ENCODE data around the gene NACA. TPM values are rescaled to one million over a fixed set of nuclear protein-coding genes. Genes with fewer than 3 reads are reported as not detected.
A peak's percentile ranks its signal among the peaks of the same experiment; 100 is the strongest.

NACA gene
- total and polyA plus RNA-seq, 5 donors from 2014 or later, result 920 to 1,280 (median 1,122) TPM

DNA sequence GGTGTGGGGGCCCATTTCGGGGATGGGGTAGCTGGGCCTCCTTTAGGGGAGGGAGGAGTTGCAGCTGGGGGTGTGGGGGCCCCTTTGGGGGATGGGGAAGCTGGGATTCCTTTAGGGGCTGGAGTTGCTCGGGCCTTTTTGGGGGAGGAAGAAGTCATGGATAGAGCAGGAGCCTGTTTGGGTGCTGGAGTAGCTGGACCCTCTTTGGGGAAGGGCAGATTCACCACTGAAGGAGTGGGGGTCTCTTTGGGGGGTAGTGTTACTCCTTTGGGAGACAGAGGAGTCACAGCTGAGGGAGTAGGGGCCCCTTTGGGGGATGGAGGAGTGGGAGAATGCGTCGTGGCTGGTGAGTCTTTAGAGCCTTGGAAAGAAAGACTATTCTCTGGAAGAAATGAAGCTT is 6.5 kb downstream of the NACA start:
- H3K4me3 Mint-ChIP-seq, result peak overlapping the region in 3 of 4 donors; percentile 24 to 65 (median 39)
- H3K27me3 Mint-ChIP-seq, result no peaks in the 10 kb centered on the region
- H3K4me3 ChIP-seq (ENCODE audit: low read depth, low read length), result no peak overlapping the region
- peak overlapping the region; percentile 63 to 98 (median 94) for H3K27ac Mint-ChIP-seq
- no peaks in the 10 kb centered on the region for H3K9me3 ChIP-seq (ENCODE audit: control insufficient read depth in 2 of 2, low read length in 2 of 2)
- no peak for ATAC-seq (ENCODE audit: low read depth in 2 of 2)
- no peak for DNase-seq
- peaks cover 22 to 80% (median 57%) of the 10 kb centered on the region in 4 donors for H3K4me1 Mint-ChIP-seq
- H3K36me3 Mint-ChIP-seq, result peaks cover 56% of the 10 kb centered on the region
- peak overlapping the region; percentile 23 for H3K27ac ChIP-seq (ENCODE audit: insufficient read depth, low read length, poor library complexity, severe bottlenecking)
- peaks cover 68% of the 10 kb centered on the region for H3K36me3 ChIP-seq (ENCODE audit: control insufficient read depth, insufficient read depth, low read length)
- H3K27me3 ChIP-seq (ENCODE audit: control insufficient read depth, insufficient read depth, low read length), result no peaks in the 10 kb centered on the region
- peaks cover 78% of the 10 kb centered on the region for H3K4me1 ChIP-seq (ENCODE audit: control insufficient read depth, insufficient read depth, low read length, poor library complexity, severe bottlenecking)
- H3K9me3 Mint-ChIP-seq, result no peaks in the 10 kb centered on the region

- Mint-ChIP-seq H3K27me3 (no peaks in the 10 kb centered on the region), H3K27ac (no peak overlapping the region), H3K9me3 (no peaks in the 10 kb centered on the region), H3K4me3 (no peak overlapping the region), H3K4me1 (peaks cover 22 to 75% (median 53%) of the 10 kb centered on the region in 4 donors), H3K36me3 (peaks cover 61% of the 10 kb centered on the region)
- no peaks in the 10 kb centered on the region for H3K27me3 ChIP-seq (ENCODE audit: control insufficient read depth, insufficient read depth, low read length)
- H3K4me1 ChIP-seq (ENCODE audit: control insufficient read depth, insufficient read depth, low read length, poor library complexity, severe bottlenecking), result peaks cover 74% of the 10 kb centered on the region
- no peak overlapping the region for H3K4me3 ChIP-seq (ENCODE audit: low read depth, low read length)
- H3K27ac ChIP-seq (ENCODE audit: insufficient read depth, low read length, poor library complexity, severe bottlenecking), result peak overlapping the region; percentile 14
- H3K36me3 ChIP-seq (ENCODE audit: control insufficient read depth, insufficient read depth, low read length), result peaks cover 73% of the 10 kb centered on the region
- ATAC-seq (ENCODE audit: low read depth in 2 of 2), result no peak
- no peaks in the 10 kb centered on the region for H3K9me3 ChIP-seq (ENCODE audit: control insufficient read depth in 2 of 2, low read length in 2 of 2)
- DNase-seq, result no peak
Observed at GRCh38 chr12:56718149-56718548, 7.0 kb downstream of the NACA start.

DNA sequence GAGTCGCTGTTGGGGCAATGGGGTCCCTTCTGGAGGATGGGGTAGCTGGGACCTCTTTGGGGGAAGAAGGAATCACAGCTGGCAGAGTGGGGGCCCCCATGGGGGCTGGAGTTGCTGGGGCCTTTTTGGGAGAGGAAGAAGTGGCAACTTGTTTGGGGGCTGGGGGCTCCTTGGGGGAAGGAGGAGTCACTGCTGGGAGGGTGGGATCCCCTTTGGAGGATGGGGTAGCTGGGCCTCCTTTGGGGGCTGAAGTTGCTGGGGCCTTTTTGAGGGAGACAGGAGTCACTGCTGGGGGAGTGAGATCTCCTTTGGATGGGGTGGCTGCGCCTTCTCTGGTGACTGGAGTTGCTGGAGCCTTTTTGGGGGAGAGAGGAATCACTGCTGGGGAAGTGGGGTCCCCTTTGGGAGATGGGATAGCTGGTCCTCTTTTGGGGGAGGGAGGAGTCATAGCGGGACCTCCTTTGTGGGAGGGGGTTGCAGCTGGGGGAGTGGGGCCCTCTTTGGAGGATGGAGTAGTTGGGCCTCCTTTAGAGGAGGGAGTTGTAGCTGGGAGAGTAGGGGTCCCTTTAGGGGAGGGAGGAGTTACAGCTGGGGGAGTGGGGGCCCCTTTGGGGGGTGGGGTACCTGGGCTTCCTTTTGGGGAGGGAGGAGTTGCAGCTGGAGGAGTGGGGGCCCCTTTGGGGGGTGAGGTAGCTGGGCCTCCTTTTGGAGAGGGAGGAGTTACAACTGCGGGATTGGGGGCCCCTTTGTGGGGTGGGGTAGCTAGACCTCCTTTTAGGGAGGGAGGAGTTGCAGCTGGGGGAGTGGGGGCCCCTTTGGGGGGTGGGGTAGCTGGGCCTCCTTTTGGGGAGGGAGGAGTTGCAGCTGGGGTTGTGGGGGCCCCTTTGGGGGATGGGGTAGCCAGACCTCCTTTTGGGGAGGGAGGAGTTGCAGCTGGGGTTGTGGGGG is 7.9 kb downstream of the NACA start:
- H3K36me3 ChIP-seq (ENCODE audit: control insufficient read depth, insufficient read depth, low read length), result peaks cover 74% of the 10 kb centered on the region
- peak overlapping the region; percentile 41 for H3K27ac ChIP-seq (ENCODE audit: insufficient read depth, low read length, poor library complexity, severe bottlenecking)
- ATAC-seq (ENCODE audit: low read depth in 2 of 2) (no peak), DNase-seq (no peak)
- H3K9me3 ChIP-seq (ENCODE audit: control insufficient read depth in 2 of 2, low read length in 2 of 2), result no peaks in the 10 kb centered on the region
- no peak overlapping the region for H3K4me3 ChIP-seq (ENCODE audit: low read depth, low read length)
- no peak overlapping the region for H3K27ac Mint-ChIP-seq
- peaks cover 65% of the 10 kb centered on the region for H3K36me3 Mint-ChIP-seq
- H3K4me3 Mint-ChIP-seq, result peak overlapping the region in 1 of 4 donors; percentile 53
- H3K4me1 ChIP-seq (ENCODE audit: control insufficient read depth, insufficient read depth, low read length, poor library complexity, severe bottlenecking), result peaks cover 65% of the 10 kb centered on the region
- H3K9me3 Mint-ChIP-seq, result no peaks in the 10 kb centered on the region
- no peaks in the 10 kb centered on the region for H3K27me3 Mint-ChIP-seq
- no peaks in the 10 kb centered on the region for H3K27me3 ChIP-seq (ENCODE audit: control insufficient read depth, insufficient read depth, low read length)
- peaks cover 20 to 66% (median 47%) of the 10 kb centered on the region in 4 donors for H3K4me1 Mint-ChIP-seq

DNA sequence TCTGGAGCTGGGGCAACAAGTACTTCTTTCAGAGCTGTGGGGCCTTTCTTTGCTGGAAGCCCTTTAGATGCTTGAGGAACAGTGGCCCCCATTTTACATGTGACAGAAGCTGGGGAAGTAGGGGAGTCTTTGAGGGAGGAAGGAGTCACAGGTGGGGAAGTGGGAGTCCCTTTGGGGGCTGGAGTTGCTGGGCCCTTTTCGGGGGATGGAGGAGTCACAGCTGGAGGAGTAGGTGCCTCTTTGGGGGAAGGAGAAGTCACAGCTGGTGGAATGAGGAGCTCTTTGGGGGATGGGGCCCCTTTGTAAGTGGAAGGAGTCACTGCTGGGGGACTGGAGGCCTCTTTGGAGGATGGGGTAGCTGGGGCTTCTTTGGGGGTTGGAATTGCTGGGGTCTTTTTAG is 8.6 kb downstream of the NACA start:
- Mint-ChIP-seq H3K27ac (peak overlapping the region; percentile 16 to 95 (median 82)), H3K36me3 (peaks cover 64% of the 10 kb centered on the region), H3K27me3 (no peaks in the 10 kb centered on the region), H3K9me3 (no peaks in the 10 kb centered on the region), H3K4me1 (peaks cover 16 to 58% (median 40%) of the 10 kb centered on the region in 4 donors), H3K4me3 (peak overlapping the region in 2 of 4 donors; percentile 22 to 66)
- no peak for DNase-seq
- no peak overlapping the region for H3K4me3 ChIP-seq (ENCODE audit: low read depth, low read length)
- no peaks in the 10 kb centered on the region for H3K27me3 ChIP-seq (ENCODE audit: control insufficient read depth, insufficient read depth, low read length)
- H3K9me3 ChIP-seq (ENCODE audit: control insufficient read depth in 2 of 2, low read length in 2 of 2), result no peaks in the 10 kb centered on the region
- peaks cover 57% of the 10 kb centered on the region for H3K4me1 ChIP-seq (ENCODE audit: control insufficient read depth, insufficient read depth, low read length, poor library complexity, severe bottlenecking)
- no peak for ATAC-seq (ENCODE audit: low read depth in 2 of 2)
- peaks cover 72% of the 10 kb centered on the region for H3K36me3 ChIP-seq (ENCODE audit: control insufficient read depth, insufficient read depth, low read length)
- no peak overlapping the region for H3K27ac ChIP-seq (ENCODE audit: insufficient read depth, low read length, poor library complexity, severe bottlenecking)

GRCh38 chr12:56715798-56716197 is 9.3 kb downstream of the NACA start:
- H3K36me3 Mint-ChIP-seq, result peaks cover 66% of the 10 kb centered on the region
- H3K27ac Mint-ChIP-seq, result peak overlapping the region in 2 of 3 donors; percentile 16 to 37
- H3K4me1 Mint-ChIP-seq, result peaks cover 14 to 52% (median 37%) of the 10 kb centered on the region in 4 donors
- peaks cover 69% of the 10 kb centered on the region for H3K36me3 ChIP-seq (ENCODE audit: control insufficient read depth, insufficient read depth, low read length)
- no peak for DNase-seq
- no peaks in the 10 kb centered on the region for H3K9me3 Mint-ChIP-seq
- no peaks in the 10 kb centered on the region for H3K27me3 Mint-ChIP-seq
- no peaks in the 10 kb centered on the region for H3K9me3 ChIP-seq (ENCODE audit: control insufficient read depth in 2 of 2, low read length in 2 of 2)
- no peak for ATAC-seq (ENCODE audit: low read depth in 2 of 2)
- H3K4me3 ChIP-seq (ENCODE audit: low read depth, low read length), result no peak overlapping the region
- no peak overlapping the region for H3K27ac ChIP-seq (ENCODE audit: insufficient read depth, low read length, poor library complexity, severe bottlenecking)
- peak overlapping the region in 2 of 4 donors; percentile 22 to 66 for H3K4me3 Mint-ChIP-seq
- peaks cover 50% of the 10 kb centered on the region for H3K4me1 ChIP-seq (ENCODE audit: control insufficient read depth, insufficient read depth, low read length, poor library complexity, severe bottlenecking)
- no peaks in the 10 kb centered on the region for H3K27me3 ChIP-seq (ENCODE audit: control insufficient read depth, insufficient read depth, low read length)

DNA sequence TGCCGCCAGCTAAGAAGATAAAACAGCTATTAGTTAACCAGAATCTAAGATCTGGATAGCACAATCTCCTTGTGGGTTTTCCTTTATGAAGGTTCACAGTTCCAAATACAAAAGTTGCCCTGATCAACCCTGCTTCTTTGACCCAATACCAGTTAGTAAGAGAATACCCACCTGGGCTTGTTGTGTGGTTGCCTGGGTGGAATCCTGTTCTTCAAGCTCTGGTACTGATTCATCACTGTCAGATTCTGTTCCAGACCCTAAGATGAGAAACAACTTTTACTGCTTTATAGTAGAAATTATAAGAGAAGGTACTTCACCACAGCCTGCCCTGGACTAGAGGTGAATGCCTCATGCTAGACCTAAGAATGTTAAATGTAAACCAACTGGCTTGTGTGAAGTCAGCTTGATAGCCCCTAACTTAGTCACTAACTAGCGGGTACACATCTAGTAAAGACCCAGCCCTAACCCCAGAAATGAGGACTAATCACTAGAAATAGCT is 10.6 kb downstream of the NACA start:
- Histone ChIP-seq H3K27ac (ENCODE audit: insufficient read depth, low read length, poor library complexity, severe bottlenecking) (no peak overlapping the region), H3K4me1 (ENCODE audit: control insufficient read depth, insufficient read depth, low read length, poor library complexity, severe bottlenecking) (peaks cover 39% of the 10 kb centered on the region), H3K9me3 (ENCODE audit: control insufficient read depth in 2 of 2, low read length in 2 of 2) (no peaks in the 10 kb centered on the region), H3K36me3 (ENCODE audit: control insufficient read depth, insufficient read depth, low read length) (peaks cover 55% of the 10 kb centered on the region), H3K27me3 (ENCODE audit: control insufficient read depth, insufficient read depth, low read length) (no peaks in the 10 kb centered on the region), H3K4me3 (ENCODE audit: low read depth, low read length) (no peak overlapping the region)
- H3K4me1 Mint-ChIP-seq, result peaks cover under 1 to 39% (median 24%) of the 10 kb centered on the region in 4 donors
- no peak overlapping the region for H3K4me3 Mint-ChIP-seq
- no peaks in the 10 kb centered on the region for H3K9me3 Mint-ChIP-seq
- ATAC-seq (ENCODE audit: low read depth in 2 of 2) (no peak), DNase-seq (no peak)
- H3K27me3 Mint-ChIP-seq, result no peaks in the 10 kb centered on the region
- H3K36me3 Mint-ChIP-seq, result peaks cover 53% of the 10 kb centered on the region
- peak overlapping the region in 2 of 3 donors; percentile 36 to 56 for H3K27ac Mint-ChIP-seq

- no peak overlapping the region for H3K4me3 ChIP-seq (ENCODE audit: low read depth, low read length)
- peaks cover 0 to 29% (median 15%) of the 10 kb centered on the region in 4 donors for H3K4me1 Mint-ChIP-seq
- H3K9me3 ChIP-seq (ENCODE audit: control insufficient read depth in 2 of 2, low read length in 2 of 2), result no peaks in the 10 kb centered on the region
- H3K36me3 ChIP-seq (ENCODE audit: control insufficient read depth, insufficient read depth, low read length), result peaks cover 49% of the 10 kb centered on the region
- H3K36me3 Mint-ChIP-seq, result peaks cover 45% of the 10 kb centered on the region
- no peaks in the 10 kb centered on the region for H3K27me3 Mint-ChIP-seq
- DNase-seq (no peak), ATAC-seq (ENCODE audit: low read depth in 2 of 2) (no peak)
- no peak overlapping the region for H3K27ac Mint-ChIP-seq
- no peaks in the 10 kb centered on the region for H3K9me3 Mint-ChIP-seq
- H3K27ac ChIP-seq (ENCODE audit: insufficient read depth, low read length, poor library complexity, severe bottlenecking), result no peak overlapping the region
- H3K4me1 ChIP-seq (ENCODE audit: control insufficient read depth, insufficient read depth, low read length, poor library complexity, severe bottlenecking), result peaks cover 27% of the 10 kb centered on the region
- H3K27me3 ChIP-seq (ENCODE audit: control insufficient read depth, insufficient read depth, low read length), result no peaks in the 10 kb centered on the region
- no peak overlapping the region for H3K4me3 Mint-ChIP-seq
Observed at GRCh38 chr12:56713345-56713744, 11.8 kb downstream of the NACA start.

All from CD4-positive, CD25-positive, alpha-beta regulatory T cell (primary cell).